BJ (cell line): ENCODE data around the gene PARP12. TPM values are rescaled to one million over a fixed set of nuclear protein-coding genes. Genes with fewer than 3 reads are reported as not detected.

Experiments
- CTCF ChIA-PET: fragments of 350-600 bp; formaldehyde crosslinking; extraction: SDS; loops from one replicate; lab custom pipeline; 2021; ENCODE audit warnings: antibody characterized with exemption, inconsistent platforms; lab: Yijun Ruan, JAX
- POLR2A ChIA-PET: fragments of 300-600 bp; sonication (Branson Sonifier 250); formaldehyde crosslinking; extraction: SDS; loops from one replicate; lab custom pipeline; 2021; ENCODE audit warnings: antibody characterized with exemption; lab: Charles Lee
- DNase-seq: peaks from one replicate; pipeline ENCODE4 v3.0.0-alpha.2; 2011; ENCODE audit warnings: low read depth
- H3K27me3 ChIP-seq: 2 replicates; pipeline ENCODE4 v1.6.0; 2011; ENCODE audit warnings: low read length; ENCODE audit not compliant: control insufficient read depth, insufficient read depth
- H3K36me3 ChIP-seq: 2 replicates; pipeline ENCODE4 v1.5.1; 2011; ENCODE audit warnings: low read length; ENCODE audit not compliant: control insufficient read depth, insufficient read depth
- H3K4me3 ChIP-seq: 2 replicates; pipeline ENCODE4 v1.5.1; 2011; ENCODE audit warnings: low read depth, mild to moderate bottlenecking, control low read depth, low read length
- polyA plus RNA-seq: library from polyadenylated mRNA; depleted of rRNA; stranded (reverse); fragments of >200 nt; gene quantifications from 2 replicates; pipeline ENCODE4 v1.2.3, GENCODE V29; 2011
- TF ChIP-seq, protein P1 (sequence below): IDR thresholded peaks from 2 replicates; pipeline ENCODE4 v1.5.1; 2011; ENCODE audit warnings: low read depth, mild to moderate bottlenecking, control low read depth, inconsistent platforms, low read length, moderate library complexity; ENCODE audit not compliant: insufficient read depth

The PARP12 gene
- polyA plus RNA-seq, 1 experiment = 21.2 TPM

DNA sequence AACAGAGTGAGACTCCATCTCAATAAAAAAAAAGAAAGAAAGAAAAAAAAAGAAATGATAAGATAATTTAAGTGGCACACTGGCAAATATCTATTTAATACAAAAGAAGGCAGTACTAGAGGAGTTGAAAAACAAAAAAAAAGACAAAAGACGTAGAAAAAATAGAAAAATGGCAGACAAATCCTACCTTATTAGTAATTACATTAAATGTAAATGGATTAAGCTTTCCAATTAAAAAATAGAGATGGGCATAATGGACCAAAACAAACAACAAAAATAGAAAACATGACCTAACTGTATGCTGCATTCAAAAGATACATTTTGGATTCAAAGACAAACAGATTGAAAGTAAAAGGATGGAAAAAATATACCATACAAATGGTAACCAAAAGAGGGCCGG is 5.3 kb upstream of the PARP12 start:
- 0 out of 2 replicates have a peak, but pooled peaks cover 1% of the 10 kb centered on the region for H3K27me3 ChIP-seq
- no peak overlapping the region for H3K4me3 ChIP-seq
- POLR2A ChIA-PET = no interaction called here
- TF ChIP-seq, protein P1, sequence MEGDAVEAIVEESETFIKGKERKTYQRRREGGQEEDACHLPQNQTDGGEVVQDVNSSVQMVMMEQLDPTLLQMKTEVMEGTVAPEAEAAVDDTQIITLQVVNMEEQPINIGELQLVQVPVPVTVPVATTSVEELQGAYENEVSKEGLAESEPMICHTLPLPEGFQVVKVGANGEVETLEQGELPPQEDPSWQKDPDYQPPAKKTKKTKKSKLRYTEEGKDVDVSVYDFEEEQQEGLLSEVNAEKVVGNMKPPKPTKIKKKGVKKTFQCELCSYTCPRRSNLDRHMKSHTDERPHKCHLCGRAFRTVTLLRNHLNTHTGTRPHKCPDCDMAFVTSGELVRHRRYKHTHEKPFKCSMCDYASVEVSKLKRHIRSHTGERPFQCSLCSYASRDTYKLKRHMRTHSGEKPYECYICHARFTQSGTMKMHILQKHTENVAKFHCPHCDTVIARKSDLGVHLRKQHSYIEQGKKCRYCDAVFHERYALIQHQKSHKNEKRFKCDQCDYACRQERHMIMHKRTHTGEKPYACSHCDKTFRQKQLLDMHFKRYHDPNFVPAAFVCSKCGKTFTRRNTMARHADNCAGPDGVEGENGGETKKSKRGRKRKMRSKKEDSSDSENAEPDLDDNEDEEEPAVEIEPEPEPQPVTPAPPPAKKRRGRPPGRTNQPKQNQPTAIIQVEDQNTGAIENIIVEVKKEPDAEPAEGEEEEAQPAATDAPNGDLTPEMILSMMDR = no peak
- H3K36me3 ChIP-seq = no peaks in the 10 kb centered on the region
- no peak for DNase-seq
- CTCF ChIA-PET = interaction anchor here (1.5 kb wide), 1 partner anchor 11 kb away, joined by 5 read pairs; no protein-coding TSS in a partner anchor

DNA sequence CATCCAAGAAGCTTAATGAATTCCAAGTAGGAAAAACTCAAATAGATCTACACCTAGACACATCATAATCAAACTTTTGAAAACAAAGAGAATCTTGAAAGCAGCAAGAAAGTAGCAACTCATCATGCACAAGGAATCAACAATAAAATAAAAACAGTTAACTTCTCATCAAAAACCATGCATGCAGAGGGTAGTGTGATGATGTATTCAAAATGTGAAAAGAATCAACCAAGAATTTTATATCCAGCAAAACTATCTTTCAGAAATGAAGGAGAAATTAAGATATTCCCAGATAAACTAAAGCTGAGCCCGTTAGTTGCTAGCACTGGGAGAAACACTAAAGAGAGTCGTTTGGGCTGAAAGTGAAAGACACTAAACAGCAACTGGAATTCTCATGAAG is 4.3 kb upstream of the PARP12 start:
- POLR2A ChIA-PET = no interaction called here
- Histone ChIP-seq H3K27me3 (no peaks in the 10 kb centered on the region), H3K36me3 (no peaks in the 10 kb centered on the region), H3K4me3 (no peak overlapping the region)
- TF ChIP-seq, protein P1 = no peak
- no peak for DNase-seq
- CTCF ChIA-PET = interaction anchor here (0.8 to 1.5 kb wide), 2 partner anchors 10 to 258 kb away, joined by 4 to 5 read pairs; no protein-coding TSS in a partner anchor

DNA sequence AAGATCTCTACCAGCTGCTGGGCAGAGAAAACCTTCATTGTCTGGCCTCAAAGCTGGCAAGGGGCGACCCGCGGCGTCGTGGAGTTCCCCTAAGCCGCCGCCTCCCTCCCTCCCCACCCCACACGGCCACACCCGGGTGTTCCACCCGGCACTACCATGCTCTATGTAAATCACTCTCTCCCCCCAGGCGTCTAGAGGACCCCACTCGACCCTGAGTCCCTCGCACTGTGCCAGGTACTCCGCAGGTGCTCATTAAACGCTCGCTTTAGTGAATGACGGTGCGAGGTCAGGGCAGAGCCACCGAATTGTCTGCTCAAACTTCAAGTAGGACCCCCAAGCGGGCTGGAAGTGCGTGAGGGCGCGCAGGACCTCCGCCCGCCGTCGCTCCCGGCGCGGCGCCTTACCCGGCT is 628 bp downstream of the PARP12 start:
- POLR2A ChIA-PET = no interaction called here
- TF ChIP-seq, protein P1 = no peak
- CTCF ChIA-PET = no interaction called here
- no peaks in the 10 kb centered on the region for H3K27me3 ChIP-seq
- no peaks in the 10 kb centered on the region for H3K36me3 ChIP-seq
- DNase-seq = no peak
- H3K4me3 ChIP-seq = peak overlapping the region; percentile 73

- ChIA-PET CTCF (no interaction called here), POLR2A (no interaction called here)
- TF ChIP-seq, protein P1 = no peak
- DNase-seq = no peak
- Histone ChIP-seq H3K27me3 (no peaks in the 10 kb centered on the region), H3K4me3 (no peak overlapping the region), H3K36me3 (no peaks in the 10 kb centered on the region)
Observed at GRCh38 chr7:140061607-140061930, 1.2 kb downstream of the PARP12 start.

GRCh38 chr7:140060788-140061606 is 1.8 kb downstream of the PARP12 start:
- POLR2A ChIA-PET = interaction anchor here (0.6 kb wide), 1 partner anchor 315 kb away, joined by 4 read pairs; no protein-coding TSS in a partner anchor
- no peak for DNase-seq
- CTCF ChIA-PET = interaction anchor here (0.6 kb wide), 2 partner anchors 49 to 1001 kb away, joined by 3 read pairs; no protein-coding TSS in a partner anchor
- Histone ChIP-seq H3K27me3 (no peaks in the 10 kb centered on the region), H3K36me3 (no peaks in the 10 kb centered on the region), H3K4me3 (no peak overlapping the region)
- TF ChIP-seq, protein P1 = no peak
